ENCODE data around the gene IQGAP1.

GRCh38 chr15:90529011-90529370 is 140.9 kb downstream of the IQGAP1 start:
- TF ChIP-seq CTCF (IDR thresholded peaks at IDR 0.05): no peak
- TF ChIP-seq POLR2A (IDR thresholded peaks at IDR 0.05): no peak
